GM23338 (cell line): ENCODE results near the gene HTR3C.

ENCODE experiments used
- EZH2 ChIP-seq: fragments of 200-600 bp; sonication (generic); IDR thresholded peaks from one replicate; pipeline ENCODE4 v1.8.0; 2017; ENCODE audit warnings: antibody characterized with exemption, mild to moderate bottlenecking, low read depth; ENCODE audit not compliant: unreplicated experiment
- EZH2phosphoT487 ChIP-seq: fragments of 200-600 bp; sonication (generic); IDR thresholded peaks from one replicate; pipeline ENCODE4 v1.8.1; 2018; ENCODE audit warnings: antibody characterized with exemption; ENCODE audit not compliant: unreplicated experiment
- POLR2AphosphoS5 ChIP-seq: IDR thresholded peaks from 2 replicates; pipeline ENCODE4 v1.6.1; 2016; ENCODE audit warnings: antibody characterized with exemption, low read depth
- TF ChIP-seq, protein P1 (sequence below), 2 experiments: fragments of 200-600 bp in 1 of 2; sonication (generic) in 1 of 2; conservative IDR thresholded peaks; 2 replicates each; pipeline versions ENCODE4 v1.5.1 to v1.6.1; 2016 to 2017; ENCODE audit warnings: antibody characterized with exemption in 2 of 2, low read depth in 2 of 2, mild to moderate bottlenecking in 2 of 2, moderate library complexity in 1 of 2

DNA sequence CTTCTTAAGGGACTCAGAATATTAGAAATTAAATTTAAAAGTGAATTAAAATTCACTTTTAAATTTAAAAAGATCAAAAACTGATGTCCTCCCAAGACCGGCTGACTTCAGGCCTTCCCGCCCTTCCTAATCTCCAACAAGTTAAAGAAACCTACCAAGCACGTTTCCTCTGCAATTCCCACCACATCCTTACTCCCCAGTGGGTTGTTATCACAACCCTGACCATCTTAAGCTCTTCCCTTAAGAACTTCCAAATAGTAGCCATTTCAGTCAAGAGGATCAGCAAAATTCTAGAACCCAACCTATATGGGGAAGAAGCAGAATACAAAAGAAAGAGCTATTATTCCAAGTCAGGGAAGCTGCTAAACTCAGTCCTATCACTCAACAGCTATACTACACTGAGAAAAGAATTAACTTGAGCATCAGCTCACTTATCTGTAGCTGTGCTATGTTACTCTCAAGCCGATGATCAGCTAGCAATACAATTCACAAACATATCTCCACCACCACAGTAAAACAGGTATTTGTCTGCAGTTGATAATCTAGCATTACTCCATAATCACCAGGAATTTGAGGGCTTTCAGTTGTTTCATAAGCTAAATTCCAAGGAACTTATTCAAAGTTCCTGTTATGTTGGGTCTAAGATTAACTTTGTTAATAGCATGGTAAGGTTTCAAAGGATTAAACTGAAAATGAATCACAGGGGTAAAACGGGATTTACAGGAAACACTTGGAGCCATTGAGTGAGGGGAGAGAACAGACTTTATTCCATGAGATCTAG lies 49.5 kb upstream of the HTR3C start:
- TF ChIP-seq EZH2phosphoT487 (no peak), EZH2 (no peak), POLR2AphosphoS5 (no peak)
- TF ChIP-seq, protein P1, sequence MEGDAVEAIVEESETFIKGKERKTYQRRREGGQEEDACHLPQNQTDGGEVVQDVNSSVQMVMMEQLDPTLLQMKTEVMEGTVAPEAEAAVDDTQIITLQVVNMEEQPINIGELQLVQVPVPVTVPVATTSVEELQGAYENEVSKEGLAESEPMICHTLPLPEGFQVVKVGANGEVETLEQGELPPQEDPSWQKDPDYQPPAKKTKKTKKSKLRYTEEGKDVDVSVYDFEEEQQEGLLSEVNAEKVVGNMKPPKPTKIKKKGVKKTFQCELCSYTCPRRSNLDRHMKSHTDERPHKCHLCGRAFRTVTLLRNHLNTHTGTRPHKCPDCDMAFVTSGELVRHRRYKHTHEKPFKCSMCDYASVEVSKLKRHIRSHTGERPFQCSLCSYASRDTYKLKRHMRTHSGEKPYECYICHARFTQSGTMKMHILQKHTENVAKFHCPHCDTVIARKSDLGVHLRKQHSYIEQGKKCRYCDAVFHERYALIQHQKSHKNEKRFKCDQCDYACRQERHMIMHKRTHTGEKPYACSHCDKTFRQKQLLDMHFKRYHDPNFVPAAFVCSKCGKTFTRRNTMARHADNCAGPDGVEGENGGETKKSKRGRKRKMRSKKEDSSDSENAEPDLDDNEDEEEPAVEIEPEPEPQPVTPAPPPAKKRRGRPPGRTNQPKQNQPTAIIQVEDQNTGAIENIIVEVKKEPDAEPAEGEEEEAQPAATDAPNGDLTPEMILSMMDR (conservative IDR thresholded peaks at IDR 0.05; ENCODE audit: low read depth in 2 of 2) = no peak
